ENCODE data around the gene SHANK1.

Gene SHANK1

DNA sequence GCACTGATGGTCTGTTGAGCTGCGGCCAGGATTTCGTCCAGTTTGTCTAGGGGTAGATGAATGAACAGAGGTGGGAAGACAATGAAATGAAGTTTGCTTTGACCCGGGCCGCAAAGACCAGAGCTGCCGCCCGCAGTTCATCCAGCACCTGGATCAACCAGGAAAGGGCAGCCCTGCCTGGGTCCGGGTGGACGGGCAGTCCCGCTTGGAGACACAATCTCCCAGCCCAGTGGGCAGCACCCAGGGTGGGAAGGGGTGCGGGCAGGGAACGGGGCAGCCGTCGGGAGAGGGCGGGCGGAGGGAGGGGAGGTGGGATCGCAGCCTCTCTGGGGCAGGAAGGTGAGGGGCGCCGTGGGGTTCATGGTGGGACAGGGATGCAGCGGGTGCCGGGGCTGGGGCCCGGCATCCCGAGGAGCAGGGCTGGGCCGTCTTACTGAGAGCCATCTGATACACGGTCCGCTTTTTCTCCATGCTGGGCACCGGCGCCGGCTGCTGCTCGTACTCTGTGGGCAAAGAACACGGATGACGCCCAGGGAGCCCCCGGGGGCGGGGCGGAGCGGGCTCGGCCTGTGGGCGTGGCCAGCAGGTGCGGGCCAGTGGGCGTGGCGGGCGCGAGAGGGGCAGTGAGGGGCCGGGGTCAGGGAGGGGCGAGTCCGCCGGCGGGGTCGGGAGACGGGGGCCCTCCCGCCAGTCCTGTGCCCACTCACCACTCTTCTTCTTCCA lies 33.1 kb downstream of the SHANK1 start:
- no peak for DNase-seq (ENCODE audit: low read depth in 2 of 2)

DNA sequence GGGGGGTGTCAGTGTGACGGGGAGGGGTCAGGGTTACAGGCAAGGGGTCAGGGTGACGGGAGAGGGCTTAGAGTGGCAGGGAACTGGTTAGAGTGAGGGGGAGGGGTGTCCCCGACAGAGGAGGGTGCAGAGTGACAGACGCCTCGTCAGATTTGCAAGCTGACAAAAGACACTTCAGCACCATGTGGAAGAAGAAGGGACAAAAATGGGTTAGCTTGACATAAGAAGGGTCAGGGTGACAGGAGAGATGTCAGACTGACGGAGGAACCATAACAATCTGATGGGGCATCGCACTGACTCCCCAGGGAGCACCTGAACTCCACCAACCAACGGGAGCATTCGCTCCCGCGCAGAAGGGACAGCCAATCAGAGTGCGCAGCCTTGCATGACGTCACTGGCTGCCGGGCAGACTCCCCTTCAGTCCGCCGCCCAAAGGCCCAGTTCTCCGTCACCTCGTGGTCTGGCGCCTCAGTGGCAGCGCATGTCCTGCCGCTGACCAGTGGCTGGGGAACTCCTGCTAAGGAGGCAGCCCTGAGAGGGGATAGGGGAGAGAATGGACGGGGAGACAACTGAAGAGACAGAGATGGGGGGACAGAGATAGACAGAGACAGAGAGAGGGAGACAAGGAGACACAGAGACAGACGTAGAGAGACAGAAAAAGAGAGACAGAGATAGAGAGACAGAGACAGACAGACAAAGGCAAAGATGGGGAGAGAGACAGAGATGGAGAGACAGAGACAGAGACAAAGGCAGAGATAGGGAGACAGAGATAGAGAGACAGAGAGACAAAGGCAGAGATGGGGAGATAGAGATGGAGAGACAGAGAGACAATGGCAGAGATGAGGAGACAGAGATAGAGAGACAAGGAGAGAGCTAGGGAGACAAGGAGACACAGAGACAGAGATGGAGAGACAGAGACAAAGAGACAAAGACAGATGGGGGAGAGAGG lies 40.2 kb downstream of the SHANK1 start:
- peak; percentile 63 to 74 for DNase-seq (ENCODE audit: low read depth in 2 of 2)

DNA sequence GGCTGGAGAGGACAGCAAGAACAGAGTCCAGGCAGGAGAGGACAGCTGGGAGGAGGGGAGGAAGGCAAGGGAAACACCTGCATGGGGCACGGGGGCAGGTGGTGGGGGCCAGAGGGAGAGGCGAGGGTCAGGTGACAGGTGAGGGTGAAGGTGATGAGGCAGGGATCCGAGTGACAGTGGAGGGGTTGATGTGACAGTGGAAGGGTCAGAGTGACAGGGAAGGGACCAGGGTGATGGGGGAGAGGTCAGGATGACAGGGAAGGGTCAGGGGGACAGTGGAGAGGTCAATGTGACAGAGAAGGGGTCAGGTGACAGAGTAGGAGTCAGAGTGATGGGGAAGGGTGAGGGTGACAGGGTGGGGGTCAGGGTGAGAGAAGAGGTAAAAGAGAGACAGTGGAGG lies 41.3 kb downstream of the SHANK1 start:
- no peak for DNase-seq (ENCODE audit: low read depth in 2 of 2)

DNA sequence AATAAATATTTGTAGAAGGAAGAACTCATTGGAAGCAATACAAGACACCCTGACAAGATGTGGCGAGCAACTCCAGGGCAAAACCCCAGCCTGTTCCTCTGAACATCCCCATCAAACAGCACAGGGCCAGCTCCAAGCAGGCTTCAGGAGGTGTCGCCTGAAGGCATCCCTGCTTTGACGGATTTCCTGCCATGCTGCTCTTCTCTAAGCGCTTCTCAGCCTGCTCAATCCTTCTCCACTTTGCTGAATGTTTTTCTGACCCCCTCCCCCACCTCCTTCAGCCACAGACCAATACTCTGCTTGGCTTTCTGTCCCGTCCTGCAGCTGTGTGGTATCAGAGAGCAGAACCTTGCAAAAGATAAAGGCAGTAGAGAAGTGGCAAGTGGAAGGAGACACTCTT lies 42.0 kb downstream of the SHANK1 start:
- no peak for DNase-seq (ENCODE audit: low read depth in 2 of 2)

DNA sequence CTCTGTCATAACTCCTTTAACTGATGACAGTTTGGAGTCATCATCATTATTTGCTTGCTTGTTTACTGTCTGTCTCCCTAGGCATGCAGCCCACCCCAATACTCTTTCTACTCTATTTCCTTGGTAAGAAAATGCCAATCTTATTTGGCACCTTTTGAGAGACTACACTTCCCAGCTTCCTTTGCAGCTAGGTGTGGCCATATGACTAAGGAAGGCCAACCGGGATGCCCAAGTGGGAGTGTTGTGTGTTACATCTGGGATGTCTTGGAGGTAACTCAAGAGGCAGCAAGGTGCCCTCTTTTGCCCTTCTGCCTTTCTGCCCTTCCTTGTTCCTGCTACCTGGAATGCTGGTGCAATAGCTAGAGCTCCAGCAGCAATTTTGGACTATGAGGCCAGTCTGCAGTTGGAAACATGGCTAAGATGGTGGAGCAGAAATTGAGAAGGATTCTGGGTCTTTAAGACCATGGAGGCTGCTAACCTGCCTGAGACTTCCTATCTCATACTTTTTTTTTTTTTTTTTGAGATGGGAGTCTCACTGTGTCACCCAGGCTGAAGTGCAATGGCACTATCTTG lies 42.9 kb downstream of the SHANK1 start:
- no peak for DNase-seq (ENCODE audit: low read depth in 2 of 2)

DNA sequence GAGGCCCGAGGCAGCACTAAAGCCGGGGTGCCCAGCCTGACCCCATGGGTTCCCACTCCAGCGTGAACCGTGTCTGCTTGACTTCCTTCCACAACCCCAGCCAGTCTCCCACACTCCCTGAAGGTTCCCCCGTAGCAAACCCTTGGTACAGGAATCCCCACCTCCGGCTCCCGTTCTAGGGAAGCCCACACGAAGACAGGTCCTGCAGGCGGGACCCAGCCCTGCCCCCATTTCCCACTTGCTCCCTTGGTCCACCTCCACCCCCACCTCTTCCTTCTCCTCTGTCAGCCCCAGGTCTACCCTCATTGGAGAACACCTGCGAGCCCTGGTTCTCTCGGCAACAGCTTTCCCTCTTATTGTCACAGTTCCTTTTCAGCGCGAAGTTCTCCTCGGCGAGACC lies 46.5 kb downstream of the SHANK1 start:
- no peak for DNase-seq (ENCODE audit: low read depth in 2 of 2)

DNA sequence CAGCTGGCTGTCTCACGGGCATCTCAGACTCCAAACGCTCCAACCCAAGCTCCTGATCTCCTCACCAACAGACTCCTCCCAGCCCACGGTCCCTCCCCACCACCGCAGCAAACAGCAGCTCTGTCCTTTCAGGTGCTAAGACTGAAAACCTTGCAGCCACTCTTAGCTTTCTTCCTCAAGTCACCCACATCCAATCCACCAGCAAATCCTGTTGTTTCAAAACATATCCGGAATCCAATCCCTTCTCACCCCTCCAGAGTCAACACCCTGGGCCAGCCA lies 49.6 kb downstream of the SHANK1 start:
- DNase-seq (ENCODE audit: low read depth in 2 of 2) = no peak

DNA sequence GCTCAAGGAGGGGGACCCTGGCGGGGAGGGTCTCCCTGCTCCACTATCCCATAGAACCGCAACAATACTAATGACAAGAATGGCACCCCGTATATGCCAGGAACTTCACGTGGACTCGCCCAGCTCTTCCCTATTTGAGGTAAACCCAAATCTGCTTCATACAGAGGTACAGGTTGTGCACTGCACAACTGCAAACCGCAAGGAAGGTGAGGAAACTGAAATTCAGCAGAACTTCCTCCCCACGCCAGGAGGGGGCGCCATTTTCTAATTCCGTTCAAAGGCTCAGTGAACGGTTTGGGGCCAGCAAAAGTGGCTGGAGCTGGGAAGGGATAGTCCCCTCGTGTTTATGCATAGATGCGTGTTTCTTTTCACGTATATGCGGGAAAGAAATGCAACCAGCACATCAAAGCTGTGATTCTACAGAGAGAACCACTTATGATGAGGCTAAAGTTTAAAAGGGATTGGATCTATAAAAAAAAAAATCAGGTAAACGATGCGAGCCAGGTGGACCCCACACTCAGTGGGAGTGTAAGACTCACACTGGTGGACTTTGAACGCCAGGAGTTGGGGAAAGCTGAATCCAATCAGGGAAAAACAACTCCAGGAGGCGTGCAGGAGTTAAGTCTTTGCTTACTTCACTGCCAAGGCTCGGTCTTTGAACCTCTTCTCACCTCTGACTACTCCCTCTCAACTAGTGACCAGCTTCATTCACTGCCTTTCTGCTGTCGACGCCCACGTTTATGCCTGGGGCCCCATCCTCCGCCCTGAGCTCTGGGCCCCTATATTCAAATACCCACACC lies 50.1 kb downstream of the SHANK1 start:
- peak in 1 of 2 experiments; percentile 35 for DNase-seq (ENCODE audit: low read depth in 2 of 2)

DNA sequence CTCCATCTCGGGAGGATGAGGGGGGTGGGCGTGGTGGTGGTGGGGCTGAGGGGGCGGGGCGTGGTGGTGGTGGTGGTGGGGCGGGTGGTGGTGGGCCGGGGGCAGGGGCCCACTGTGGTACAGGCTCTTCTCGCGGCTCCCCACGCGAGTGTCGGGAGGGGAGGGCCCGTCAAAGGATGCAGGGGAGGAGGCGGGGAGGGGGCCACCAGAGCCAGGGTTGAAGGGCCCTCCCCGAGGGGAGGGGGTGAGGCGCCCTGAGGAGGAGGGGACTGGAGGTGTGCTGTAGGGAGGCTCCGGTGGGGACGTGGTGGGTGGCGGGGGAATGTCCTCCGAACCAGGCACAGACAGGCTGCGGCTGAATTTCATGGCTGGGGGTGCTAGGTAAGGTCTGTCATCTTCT lies 50.7 kb downstream of the SHANK1 start:
- no peak for DNase-seq (ENCODE audit: low read depth in 2 of 2)

DNA sequence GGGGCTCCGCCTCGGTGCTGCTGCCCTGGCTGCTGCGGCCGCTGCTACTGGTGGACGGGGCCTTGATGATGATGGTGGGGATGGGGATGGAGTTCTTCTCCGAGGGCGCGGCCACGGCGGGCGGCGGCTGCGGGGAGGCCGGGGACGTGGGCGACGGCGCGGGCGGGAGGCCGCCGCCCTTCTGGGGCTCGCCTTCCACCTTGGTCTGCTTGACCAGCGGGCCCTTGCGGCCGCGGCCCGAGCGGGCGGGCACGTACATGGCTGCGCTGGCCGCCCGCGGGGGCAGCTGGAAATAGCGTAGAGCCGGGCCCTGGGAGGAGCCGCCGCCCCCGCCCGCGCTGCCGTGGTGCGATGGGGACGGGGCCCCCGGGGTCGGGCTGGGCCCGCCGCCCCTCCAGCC lies 51.2 kb downstream of the SHANK1 start:
- DNase-seq (ENCODE audit: low read depth in 2 of 2) = no peak

DNA sequence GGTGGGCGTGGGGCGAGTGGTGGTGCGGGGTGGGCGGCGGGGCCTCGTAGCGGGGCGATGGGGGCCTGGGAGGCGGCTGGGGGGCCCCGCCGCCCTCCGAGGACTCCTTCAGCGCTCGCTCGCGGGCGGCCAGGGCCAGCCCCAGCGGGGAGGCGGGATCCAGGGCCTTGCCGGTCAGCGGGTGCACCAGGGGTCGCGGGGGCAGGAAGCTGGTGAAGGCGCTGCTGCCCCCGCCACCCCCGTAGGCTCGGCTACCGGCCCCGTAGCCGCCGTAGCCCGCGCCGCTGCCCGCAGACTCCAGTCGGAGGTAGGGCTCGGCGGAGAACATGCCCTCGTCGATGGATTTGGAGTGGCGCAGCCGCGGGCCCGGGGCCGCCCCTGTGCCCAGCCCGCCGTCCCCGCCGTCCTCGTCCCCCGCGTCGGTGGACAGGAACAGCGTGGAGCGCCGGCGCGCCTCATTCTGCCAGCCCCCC lies 51.8 kb downstream of the SHANK1 start:
- no peak for DNase-seq (ENCODE audit: low read depth in 2 of 2)

DNA sequence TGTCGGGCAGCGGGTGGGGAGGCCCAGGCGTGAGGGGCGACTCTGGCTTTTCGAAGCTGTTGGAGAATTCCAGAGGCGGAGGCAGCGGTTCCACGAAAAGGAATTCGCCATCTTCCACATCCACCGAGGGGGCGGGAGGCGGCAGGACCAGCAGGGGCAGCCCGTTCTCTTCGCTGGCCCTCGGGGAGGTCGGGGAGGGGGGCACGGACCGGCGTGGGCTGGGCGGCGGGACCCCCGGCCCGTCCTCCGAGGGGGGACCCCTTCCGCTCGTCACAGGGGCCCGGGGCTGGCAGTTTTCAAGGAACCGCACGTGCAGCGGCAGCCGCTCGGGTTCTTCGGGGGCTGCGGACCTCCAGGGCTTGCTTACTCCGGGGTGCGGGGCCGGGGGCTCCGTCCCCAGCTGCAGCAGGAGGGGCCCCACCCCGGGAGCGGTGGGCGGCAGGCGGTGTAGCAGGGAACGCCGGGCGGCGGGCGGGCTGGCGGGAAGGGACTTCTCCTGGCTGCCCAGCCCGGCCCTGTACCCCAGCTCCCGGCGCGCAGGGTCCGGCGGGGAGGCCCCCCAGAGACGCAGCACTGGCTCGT lies 52.3 kb downstream of the SHANK1 start:
- no peak for DNase-seq (ENCODE audit: low read depth in 2 of 2)

DNA sequence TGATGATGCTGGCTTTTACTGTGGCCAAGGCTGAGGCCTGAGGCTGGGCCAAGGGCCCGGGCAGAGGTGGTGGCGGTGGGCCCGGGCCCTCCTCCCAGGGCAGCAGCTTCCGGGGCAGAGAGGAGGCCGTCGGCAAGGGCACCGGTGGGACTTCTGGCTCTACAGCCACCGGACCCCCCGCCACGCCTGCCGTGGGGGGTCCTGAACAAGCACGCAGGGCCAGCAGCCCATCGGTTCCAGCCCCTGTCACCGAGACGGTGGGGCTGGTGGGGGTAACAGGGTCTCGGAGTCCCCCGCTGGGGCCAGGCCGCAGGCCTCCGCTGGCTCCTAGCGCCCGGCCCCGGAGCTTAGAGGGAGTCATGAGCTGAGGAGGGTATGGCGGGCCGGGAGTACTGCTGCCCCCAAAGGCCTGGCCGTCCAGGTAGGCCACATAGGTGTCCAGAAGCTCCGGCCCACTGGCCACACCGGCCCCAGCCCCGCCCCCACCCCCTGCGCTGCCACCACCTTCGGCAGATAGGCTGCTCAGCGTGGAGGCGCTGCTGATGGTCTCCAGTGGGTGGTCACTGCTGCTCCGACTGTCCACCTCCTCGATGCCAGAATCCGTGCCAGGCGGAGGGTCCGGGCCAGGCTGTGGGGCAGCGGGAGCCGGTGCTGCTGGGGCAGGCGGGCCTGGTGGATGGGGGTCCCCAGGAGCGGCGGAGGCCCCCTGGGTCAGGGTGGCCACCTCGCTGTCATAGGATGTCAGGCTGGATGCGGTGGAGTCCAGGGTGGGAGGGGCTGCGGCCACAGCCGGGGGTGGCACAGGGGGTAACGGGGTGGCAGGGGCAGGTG lies 53.0 kb downstream of the SHANK1 start:
- DNase-seq (ENCODE audit: low read depth in 2 of 2) = no peak

DNA sequence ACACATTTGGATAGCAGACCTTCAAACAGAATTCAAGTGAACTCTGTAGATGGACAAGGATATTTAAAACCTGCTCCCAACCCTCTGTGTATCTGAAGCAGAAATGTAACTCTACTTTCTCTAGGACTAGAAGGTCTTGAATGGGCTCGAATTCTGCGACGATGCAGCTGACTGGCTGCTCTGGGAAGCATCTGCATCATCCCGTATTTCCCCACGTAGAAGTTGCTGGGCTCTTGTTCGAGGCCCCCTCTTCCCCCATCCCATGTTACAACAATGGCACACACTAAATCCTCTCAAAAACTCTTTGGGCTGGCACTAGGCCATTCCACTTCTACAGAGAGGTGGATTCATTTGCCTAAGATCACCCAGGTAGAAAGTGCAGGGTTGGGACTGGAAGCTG lies 55.4 kb downstream of the SHANK1 start:
- no peak for DNase-seq (ENCODE audit: low read depth in 2 of 2)

DNA sequence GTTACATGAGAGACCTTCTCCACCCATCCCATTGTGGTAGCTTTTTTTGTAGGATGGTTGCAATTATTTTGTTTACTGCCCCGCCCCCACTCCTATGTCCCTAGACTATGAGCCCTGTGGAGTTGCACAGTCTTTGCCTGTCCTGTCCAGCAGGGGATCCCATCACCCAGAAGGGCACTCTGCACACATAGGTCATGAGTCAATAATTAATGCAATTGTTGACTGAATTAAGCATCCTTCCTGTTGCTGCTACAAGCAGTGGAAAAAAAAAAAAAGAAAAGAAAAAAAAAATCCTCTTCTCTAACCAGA lies 56.2 kb downstream of the SHANK1 start:
- DNase-seq (ENCODE audit: low read depth in 2 of 2) = no peak

DNA sequence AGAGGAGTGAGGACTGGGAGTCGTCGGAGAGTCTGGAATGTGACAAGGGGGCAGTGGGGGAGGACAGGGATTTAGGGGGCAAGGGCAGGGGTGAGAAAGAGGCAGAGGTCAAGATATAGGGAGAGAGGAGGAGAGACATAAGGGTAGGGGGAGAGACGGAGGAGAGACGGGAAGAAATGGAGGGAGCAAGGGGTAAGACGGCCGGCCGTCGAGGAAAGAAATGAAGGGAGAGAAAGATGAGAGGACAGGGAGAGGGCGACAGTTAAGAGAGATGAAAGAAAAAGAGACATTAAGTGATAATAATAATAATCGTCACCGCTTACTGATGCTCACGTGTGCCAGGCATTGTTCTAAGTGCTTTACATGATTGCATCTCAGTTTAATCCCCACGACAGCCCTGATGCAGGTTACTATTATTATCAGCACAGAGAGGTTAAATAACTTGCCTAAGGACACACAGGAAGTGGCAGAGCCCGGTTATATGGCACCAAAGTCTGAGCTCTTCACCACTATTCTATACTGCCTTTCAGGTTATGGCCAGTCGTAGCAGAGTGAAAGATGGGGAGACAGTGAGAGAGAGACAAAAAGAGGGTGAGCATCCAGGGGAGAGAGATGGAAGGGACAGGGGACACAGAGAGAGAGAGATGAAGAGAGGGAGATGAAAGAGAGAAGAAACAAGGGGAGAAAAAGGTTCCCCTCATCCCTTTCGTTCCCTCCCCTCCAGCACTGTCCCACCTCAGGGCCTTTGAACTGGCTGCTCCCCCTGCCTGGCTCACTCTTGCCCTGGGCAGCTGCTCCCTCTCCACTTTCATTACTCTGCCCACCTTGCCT lies 56.7 kb downstream of the SHANK1 start:
- no peak for DNase-seq (ENCODE audit: low read depth in 2 of 2)

DNA sequence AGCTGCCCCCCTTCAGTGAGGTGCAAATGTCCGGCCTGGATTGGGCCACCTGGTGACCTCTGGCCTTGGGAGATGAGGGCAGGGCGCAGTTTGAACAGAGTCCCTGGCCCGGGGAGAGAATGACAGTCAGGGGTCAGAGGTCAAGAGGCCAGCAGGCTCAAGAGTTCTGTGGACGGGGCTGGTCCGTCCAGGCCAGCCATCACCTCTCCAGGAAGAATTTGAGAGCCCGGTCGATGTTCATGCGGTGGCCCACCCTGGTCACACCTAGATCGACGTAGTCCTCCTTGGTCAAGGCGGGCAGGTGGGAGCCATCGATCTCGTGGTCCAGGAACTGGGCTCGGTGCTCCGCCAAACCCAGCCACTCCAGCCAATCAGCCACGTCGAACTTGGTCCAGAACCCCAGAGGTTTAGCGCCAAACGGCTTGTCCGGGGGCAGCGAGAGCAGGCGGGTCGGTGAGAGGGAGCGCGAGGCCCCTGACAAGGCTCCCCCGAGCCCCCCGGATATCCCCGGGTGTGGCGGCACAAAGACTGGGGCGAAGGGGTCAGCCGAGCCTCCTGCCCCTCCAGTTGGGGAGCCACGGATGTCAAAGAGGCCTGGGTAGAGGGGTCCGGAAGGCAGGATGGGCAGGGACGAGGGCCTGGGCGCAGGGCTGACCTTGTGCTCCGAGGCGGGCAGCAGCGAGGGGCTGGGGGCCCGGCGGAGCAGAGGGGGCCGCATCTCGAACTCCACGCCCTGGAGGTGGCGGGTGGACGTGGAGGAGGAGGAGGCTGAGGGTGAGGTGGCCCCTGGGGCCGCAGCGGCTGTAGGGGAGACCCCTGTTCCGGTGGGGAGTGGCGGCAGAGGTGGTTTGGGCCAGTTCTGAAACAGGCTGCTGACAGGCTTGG lies 57.6 kb downstream of the SHANK1 start:
- DNase-seq (ENCODE audit: low read depth in 2 of 2) = no peak

DNA sequence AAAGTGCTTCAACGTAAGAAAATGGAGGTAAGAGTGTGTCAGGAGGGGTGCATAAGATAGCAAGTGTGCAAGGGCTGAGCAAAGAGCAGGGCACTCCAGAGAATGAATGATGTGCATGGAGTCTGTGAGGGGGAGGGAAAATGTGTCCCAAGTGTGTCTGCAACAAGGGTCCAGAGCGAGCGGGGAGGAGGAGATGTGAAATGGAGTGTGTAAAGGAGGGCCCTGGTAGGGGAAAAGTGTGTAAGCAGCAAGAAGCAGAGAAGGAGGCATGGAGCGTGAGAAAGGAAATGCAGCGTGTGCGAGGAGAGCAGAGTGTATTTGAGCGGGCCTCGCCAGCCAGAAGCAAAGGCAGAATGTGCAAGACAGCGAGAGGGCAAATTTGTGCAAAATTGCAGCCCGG lies 58.6 kb downstream of the SHANK1 start:
- no peak for DNase-seq (ENCODE audit: low read depth in 2 of 2)

DNA sequence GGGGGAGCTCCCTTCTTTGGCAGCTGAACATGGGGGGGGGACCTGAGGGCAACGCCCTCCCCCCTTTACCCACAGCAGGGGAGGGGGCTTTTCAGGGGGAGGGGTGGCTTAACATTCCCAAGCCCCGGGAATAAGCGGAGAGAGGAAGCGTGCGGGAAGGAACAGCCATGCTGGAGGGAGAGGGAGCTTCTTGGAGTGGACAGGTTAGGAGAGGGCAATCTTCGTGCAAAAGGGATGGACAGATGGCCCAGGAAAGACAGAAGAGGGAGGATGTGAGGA lies 59.6 kb downstream of the SHANK1 start:
- DNase-seq (ENCODE audit: low read depth in 2 of 2) = no peak
